Measurements from ENCODE around the gene SPINK14.

Gene SPINK14

DNA sequence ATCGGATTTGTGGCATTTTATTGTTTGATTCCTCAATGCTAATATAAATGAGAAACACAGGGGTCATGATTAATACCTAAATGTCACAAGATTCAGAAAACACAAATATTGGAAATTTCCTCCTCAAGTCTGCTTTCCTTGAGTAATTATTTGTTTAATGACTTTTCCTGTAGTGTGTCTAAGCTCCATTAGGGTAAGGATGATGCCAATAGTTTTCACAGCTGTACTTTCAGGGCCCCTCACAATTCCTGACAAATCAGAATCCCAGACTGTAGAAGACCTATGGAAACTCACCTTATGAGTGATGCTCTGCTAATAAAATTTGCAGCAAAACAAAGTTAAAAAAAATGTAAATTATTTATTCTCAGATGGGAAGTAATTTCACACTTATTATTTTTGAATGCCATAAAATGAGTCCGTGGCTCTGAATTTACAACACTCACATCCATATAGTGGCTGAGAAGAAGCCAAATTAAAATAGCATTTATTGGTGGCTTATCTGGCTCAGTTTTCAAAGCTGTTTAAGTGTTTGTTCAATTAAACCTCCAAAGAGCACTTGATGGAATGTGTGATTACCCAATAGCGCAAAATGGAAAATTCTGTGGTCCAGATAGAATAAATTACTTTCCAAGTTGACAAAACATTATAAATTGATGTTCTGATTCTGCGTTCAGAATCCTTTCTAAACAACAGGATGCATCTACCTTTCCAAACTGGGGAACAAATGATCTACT, 1.6 kb upstream of the SPINK14 start:
- TF ChIP-seq ZNF8 (CRISPR knock-in tag; IDR thresholded peaks at IDR 0.05) (no peak), ISL1 (CRISPR knock-in tag; IDR thresholded peaks at IDR 0.05) (no peak), ESRRG (CRISPR knock-in tag; IDR thresholded peaks at IDR 0.05) (no peak), GLIS3 (CRISPR knock-in tag; IDR thresholded peaks at IDR 0.05) (no peak), ZNF70 (CRISPR knock-in tag; IDR thresholded peaks at IDR 0.05) (no peak), SNAI2 (CRISPR knock-in tag; IDR thresholded peaks at IDR 0.05) (no peak), RARB (CRISPR knock-in tag; IDR thresholded peaks at IDR 0.05) (no peak), ZC3H10 (CRISPR knock-in tag; IDR thresholded peaks at IDR 0.05) (no peak), CSRNP3 (CRISPR knock-in tag; IDR thresholded peaks at IDR 0.05) (no peak), CSDC2 (CRISPR knock-in tag; IDR thresholded peaks at IDR 0.05) (no peak), ARNTL (CRISPR knock-in tag; IDR thresholded peaks at IDR 0.05; ENCODE audit: borderline replicate concordance, low read depth) (no peak), CREB5 (CRISPR knock-in tag; IDR thresholded peaks at IDR 0.05; ENCODE audit: low read depth) (no peak)
- TF ChIP-seq, protein P1, sequence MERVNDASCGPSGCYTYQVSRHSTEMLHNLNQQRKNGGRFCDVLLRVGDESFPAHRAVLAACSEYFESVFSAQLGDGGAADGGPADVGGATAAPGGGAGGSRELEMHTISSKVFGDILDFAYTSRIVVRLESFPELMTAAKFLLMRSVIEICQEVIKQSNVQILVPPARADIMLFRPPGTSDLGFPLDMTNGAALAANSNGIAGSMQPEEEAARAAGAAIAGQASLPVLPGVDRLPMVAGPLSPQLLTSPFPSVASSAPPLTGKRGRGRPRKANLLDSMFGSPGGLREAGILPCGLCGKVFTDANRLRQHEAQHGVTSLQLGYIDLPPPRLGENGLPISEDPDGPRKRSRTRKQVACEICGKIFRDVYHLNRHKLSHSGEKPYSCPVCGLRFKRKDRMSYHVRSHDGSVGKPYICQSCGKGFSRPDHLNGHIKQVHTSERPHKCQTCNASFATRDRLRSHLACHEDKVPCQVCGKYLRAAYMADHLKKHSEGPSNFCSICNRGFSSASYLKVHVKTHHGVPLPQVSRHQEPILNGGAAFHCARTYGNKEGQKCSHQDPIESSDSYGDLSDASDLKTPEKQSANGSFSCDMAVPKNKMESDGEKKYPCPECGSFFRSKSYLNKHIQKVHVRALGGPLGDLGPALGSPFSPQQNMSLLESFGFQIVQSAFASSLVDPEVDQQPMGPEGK (CRISPR knock-in tag; IDR thresholded peaks at IDR 0.05; ENCODE audit: borderline replicate concordance): no peak
- ATAC-seq: no peak

GRCh38 chr5:148172377-148172776, 4.0 kb downstream of the SPINK14 start:
- ATAC-seq: no peak
- TF ChIP-seq ZFP3 (CRISPR knock-in tag; IDR thresholded peaks at IDR 0.05): no peak
- TF ChIP-seq ZNF8 (CRISPR knock-in tag; IDR thresholded peaks at IDR 0.05): no peak
- TF ChIP-seq TOX (CRISPR knock-in tag; IDR thresholded peaks at IDR 0.05; ENCODE audit: borderline replicate concordance): no peak
- no peak for TF ChIP-seq CSRNP3 (CRISPR knock-in tag; IDR thresholded peaks at IDR 0.05)
- no peak for TF ChIP-seq TCF4 (CRISPR knock-in tag; IDR thresholded peaks at IDR 0.05; ENCODE audit: borderline replicate concordance)
- no peak for TF ChIP-seq BACH2 (CRISPR knock-in tag; IDR thresholded peaks at IDR 0.05; ENCODE audit: borderline replicate concordance)
- no peak for TF ChIP-seq ZC3H10 (CRISPR knock-in tag; IDR thresholded peaks at IDR 0.05)
- TF ChIP-seq RARB (CRISPR knock-in tag; IDR thresholded peaks at IDR 0.05): no peak
- no peak for TF ChIP-seq ISL1 (CRISPR knock-in tag; IDR thresholded peaks at IDR 0.05)
- no peak for TF ChIP-seq PPARA (CRISPR knock-in tag; IDR thresholded peaks at IDR 0.05; ENCODE audit: borderline replicate concordance)
- no peak for TF ChIP-seq GLIS3 (CRISPR knock-in tag; IDR thresholded peaks at IDR 0.05)
- TF ChIP-seq SNAI2 (CRISPR knock-in tag; IDR thresholded peaks at IDR 0.05): no peak
- no peak for TF ChIP-seq ESRRG (CRISPR knock-in tag; IDR thresholded peaks at IDR 0.05)
- no peak for TF ChIP-seq ZNF70 (CRISPR knock-in tag; IDR thresholded peaks at IDR 0.05)
- no peak for TF ChIP-seq CREB5 (CRISPR knock-in tag; IDR thresholded peaks at IDR 0.05; ENCODE audit: low read depth)
- TF ChIP-seq, protein P2, sequence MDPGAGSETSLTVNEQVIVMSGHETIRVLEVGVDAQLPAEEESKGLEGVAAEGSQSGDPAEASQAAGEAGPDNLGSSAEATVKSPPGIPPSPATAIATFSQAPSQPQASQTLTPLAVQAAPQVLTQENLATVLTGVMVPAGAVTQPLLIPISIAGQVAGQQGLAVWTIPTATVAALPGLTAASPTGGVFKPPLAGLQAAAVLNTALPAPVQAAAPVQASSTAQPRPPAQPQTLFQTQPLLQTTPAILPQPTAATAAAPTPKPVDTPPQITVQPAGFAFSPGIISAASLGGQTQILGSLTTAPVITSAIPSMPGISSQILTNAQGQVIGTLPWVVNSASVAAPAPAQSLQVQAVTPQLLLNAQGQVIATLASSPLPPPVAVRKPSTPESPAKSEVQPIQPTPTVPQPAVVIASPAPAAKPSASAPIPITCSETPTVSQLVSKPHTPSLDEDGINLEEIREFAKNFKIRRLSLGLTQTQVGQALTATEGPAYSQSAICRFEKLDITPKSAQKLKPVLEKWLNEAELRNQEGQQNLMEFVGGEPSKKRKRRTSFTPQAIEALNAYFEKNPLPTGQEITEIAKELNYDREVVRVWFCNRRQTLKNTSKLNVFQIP (CRISPR knock-in tag; IDR thresholded peaks at IDR 0.05; ENCODE audit: borderline replicate concordance, low read depth): no peak
- TF ChIP-seq CSDC2 (CRISPR knock-in tag; IDR thresholded peaks at IDR 0.05): no peak
- TF ChIP-seq, protein P3, sequence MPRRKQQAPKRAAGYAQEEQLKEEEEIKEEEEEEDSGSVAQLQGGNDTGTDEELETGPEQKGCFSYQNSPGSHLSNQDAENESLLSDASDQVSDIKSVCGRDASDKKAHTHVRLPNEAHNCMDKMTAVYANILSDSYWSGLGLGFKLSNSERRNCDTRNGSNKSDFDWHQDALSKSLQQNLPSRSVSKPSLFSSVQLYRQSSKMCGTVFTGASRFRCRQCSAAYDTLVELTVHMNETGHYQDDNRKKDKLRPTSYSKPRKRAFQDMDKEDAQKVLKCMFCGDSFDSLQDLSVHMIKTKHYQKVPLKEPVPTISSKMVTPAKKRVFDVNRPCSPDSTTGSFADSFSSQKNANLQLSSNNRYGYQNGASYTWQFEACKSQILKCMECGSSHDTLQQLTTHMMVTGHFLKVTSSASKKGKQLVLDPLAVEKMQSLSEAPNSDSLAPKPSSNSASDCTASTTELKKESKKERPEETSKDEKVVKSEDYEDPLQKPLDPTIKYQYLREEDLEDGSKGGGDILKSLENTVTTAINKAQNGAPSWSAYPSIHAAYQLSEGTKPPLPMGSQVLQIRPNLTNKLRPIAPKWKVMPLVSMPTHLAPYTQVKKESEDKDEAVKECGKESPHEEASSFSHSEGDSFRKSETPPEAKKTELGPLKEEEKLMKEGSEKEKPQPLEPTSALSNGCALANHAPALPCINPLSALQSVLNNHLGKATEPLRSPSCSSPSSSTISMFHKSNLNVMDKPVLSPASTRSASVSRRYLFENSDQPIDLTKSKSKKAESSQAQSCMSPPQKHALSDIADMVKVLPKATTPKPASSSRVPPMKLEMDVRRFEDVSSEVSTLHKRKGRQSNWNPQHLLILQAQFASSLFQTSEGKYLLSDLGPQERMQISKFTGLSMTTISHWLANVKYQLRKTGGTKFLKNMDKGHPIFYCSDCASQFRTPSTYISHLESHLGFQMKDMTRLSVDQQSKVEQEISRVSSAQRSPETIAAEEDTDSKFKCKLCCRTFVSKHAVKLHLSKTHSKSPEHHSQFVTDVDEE (CRISPR knock-in tag; IDR thresholded peaks at IDR 0.05): no peak
- no peak for TF ChIP-seq ZNF565 (CRISPR knock-in tag; conservative IDR thresholded peaks at IDR 0.05; ENCODE audit: low read depth)
- TF ChIP-seq OSR1 (CRISPR knock-in tag; IDR thresholded peaks at IDR 0.05): no peak

Measured in SK-N-SH treated with all-trans-retinoic acid at 6 μM for 48 hours (cell line).